Effector memory CD4-positive, alpha-beta T cell (primary cell): Measurements from ENCODE around the gene BCLAF1.
"Not testable (repeated sequence)": the region's sequence is repeated elsewhere in the genome, so short reads cannot be mapped to it uniquely, and the experiment has no call there.

Experiments
- DNase-seq, 3 donors: peaks; one replicate each; pipeline ENCODE4 v3.0.0-alpha.2; 2020
- H3K27ac ChIP-seq: 2 replicates; pipeline ENCODE4 v1.7.0; 2013; ENCODE audit warnings: mild to moderate bottlenecking, low read length, moderate library complexity; ENCODE audit not compliant: insufficient read depth, poor library complexity, severe bottlenecking
- H3K27me3 ChIP-seq: replicated peaks from 2 replicates; pipeline ENCODE4 v1.7.0; 2013; ENCODE audit warnings: mild to moderate bottlenecking, low read length; ENCODE audit not compliant: insufficient read depth, control insufficient read depth, poor library complexity, severe bottlenecking
- H3K36me3 ChIP-seq: 2 replicates; pipeline ENCODE4 v1.7.0; 2013; ENCODE audit warnings: mild to moderate bottlenecking, low read length, moderate library complexity; ENCODE audit not compliant: control insufficient read depth, insufficient read depth
- H3K4me1 ChIP-seq: 2 replicates; pipeline ENCODE4 v1.7.0; 2013; ENCODE audit warnings: low read length, mild to moderate bottlenecking; ENCODE audit not compliant: control insufficient read depth, insufficient read depth, poor library complexity, severe bottlenecking
- H3K4me3 ChIP-seq: 2 replicates; pipeline ENCODE4 v1.7.0; 2013; ENCODE audit warnings: low read length, low read depth, mild to moderate bottlenecking; ENCODE audit not compliant: insufficient read depth, poor library complexity, severe bottlenecking
- H3K9me3 ChIP-seq: 2 replicates; pipeline ENCODE4 v1.7.0; 2013; ENCODE audit warnings: mild to moderate bottlenecking, low read length, moderate library complexity; ENCODE audit not compliant: control insufficient read depth

BCLAF1 gene

DNA sequence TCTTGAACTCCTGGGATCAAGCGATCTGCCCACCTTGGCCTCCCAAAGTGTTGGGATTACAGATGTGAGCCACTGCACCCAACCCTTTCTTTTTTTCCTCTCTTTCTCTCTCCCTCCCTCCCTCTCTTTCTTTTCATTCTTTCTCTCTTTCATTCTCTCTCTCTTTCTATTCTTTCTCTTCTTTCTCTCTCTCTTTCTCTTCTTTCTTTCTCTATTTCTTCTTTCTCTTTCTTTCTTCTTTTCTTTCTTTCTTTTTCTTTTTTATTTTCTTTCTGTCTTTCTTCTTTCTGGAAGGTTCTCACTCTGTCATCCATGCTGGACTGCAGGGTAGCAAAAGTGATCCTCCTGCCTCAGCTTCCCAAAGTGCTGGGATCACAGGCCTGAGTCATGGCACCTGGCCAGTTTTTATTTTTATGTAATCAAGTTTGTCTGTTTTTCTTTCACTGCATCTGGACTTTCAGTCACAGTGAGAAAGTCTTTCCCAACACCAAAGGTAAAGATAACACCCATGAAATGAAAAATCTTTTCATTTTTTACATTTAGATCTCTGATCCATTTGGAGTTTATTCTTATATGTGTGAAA lies 20.2 kb upstream of the BCLAF1 start:
- Histone ChIP-seq H3K36me3 (no peaks in the 10 kb centered on the region), H3K27me3 (no peaks in the 10 kb centered on the region), H3K4me1 (no peaks in the 10 kb centered on the region), H3K9me3 (no peaks in the 10 kb centered on the region), H3K4me3 (no peak overlapping the region), H3K27ac (no peak overlapping the region)
- no peak for DNase-seq

DNA sequence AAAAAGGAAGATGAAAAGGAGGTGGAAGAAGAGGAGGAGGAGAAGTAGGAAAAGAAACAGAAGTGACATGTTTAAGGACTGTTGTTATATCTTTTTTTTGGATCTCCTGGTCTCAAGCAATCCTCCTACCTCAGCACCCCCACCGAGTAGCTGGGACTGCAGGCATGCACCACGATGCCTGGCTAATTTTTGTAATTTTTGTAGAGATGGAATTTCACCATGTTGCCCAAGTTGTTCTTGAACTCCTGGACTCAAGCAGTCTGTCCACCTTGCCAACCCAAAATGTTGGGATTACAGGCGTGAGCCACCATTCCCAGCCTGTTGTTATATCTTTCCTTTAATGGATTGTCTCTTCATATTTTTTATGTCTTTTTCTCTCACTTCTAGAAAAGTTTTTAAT lies 19.5 kb upstream of the BCLAF1 start:
- no peaks in the 10 kb centered on the region for H3K27me3 ChIP-seq

DNA sequence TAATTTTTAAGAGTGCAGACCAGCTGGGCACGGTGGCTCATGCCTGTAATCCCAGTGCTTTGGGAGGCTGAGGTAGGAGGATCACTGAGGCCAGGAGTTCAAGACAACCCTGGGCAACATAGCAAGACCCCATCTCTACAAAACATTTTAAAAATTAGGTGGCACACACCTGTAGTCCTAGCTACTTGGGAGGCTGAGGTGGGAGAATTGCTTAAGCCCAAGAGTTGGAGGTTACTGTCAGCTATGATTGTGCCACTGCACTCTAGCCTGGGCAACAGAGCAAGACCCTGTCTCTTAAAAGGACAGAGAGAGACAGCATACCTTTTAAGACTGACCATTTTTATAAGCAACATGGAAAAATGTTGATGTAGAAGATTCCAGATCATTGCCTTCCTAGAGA lies 18.8 kb upstream of the BCLAF1 start:
- not testable (repeated sequence) for H3K27me3 ChIP-seq, H3K4me3 ChIP-seq, H3K9me3 ChIP-seq, H3K36me3 ChIP-seq, H3K4me1 ChIP-seq, H3K27ac ChIP-seq, DNase-seq

More for the DNA sequence above, 19.5 kb upstream of the BCLAF1 start:
- no peak overlapping the region for H3K27ac ChIP-seq
- H3K4me1 ChIP-seq = no peaks in the 10 kb centered on the region
- no peaks in the 10 kb centered on the region for H3K9me3 ChIP-seq
- no peak overlapping the region for H3K4me3 ChIP-seq
- no peaks in the 10 kb centered on the region for H3K36me3 ChIP-seq
- no peak for DNase-seq

DNA sequence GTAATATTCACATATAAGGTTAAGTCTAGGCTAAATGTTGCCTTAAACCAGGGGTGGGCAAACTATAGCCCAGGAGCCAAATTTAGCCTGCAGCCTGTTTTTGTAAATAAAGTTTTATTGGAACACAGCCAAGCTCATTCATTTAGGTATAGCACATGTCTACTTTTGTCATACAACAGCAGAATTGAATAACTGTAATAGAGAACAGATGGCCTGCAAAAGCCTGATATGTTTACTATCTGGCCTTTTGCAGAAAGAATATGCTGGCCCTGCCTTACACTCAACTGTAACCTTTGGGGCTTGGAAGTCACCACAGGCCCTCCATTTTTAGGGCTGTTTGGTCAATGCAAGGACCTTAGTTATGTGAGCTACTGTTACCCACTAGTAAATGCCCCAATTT lies 17.7 kb upstream of the BCLAF1 start:
- no peak for DNase-seq
- Histone ChIP-seq H3K27ac (no peak overlapping the region), H3K4me1 (no peaks in the 10 kb centered on the region), H3K27me3 (no peaks in the 10 kb centered on the region), H3K4me3 (no peak overlapping the region), H3K36me3 (no peaks in the 10 kb centered on the region), H3K9me3 (no peaks in the 10 kb centered on the region)

DNA sequence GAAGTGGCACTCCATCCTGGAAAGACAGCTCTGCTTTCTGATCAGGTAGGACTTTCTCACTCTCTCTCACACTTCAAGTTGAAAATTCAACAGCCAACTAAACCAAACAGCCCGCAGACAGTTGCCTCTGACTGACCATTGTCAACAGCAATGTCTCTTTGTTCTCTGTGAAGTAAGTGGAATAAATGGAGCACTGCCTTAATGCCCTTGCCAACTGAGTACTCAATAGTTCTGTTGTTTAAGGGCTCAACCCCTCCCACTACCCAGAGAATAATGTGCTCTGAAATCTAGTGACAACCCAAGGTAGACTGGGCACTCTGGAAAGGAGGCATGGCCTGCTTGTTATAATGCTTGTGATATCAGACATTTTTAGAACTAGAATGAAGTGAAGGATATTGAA lies 16.8 kb upstream of the BCLAF1 start:
- H3K36me3 ChIP-seq = no peaks in the 10 kb centered on the region
- no peak for DNase-seq
- H3K9me3 ChIP-seq = no peaks in the 10 kb centered on the region
- H3K4me3 ChIP-seq = no peak overlapping the region
- no peak overlapping the region for H3K27ac ChIP-seq
- no peaks in the 10 kb centered on the region for H3K27me3 ChIP-seq
- H3K4me1 ChIP-seq = no peaks in the 10 kb centered on the region

DNA sequence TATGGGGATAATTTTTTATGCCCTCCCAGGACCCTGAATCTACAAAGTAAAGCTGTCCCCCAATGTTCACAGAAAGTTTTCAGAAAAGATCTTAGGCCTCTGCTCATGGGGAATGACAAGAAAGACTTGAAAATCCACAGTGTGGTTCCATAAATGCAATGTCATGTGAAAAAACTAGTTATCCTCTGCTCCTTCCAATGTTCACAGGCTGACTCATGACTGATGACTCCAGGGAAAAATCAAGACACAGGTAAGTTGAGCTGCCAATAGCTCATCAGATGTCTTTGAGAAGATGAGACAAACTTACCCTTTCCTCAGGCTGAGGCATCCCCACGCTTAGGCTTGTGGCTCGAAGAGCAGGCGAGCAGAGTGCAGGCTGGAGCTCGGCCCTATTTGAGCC lies 14.8 kb upstream of the BCLAF1 start:
- Histone ChIP-seq H3K27ac (no peak overlapping the region), H3K4me3 (no peak overlapping the region), H3K27me3 (no peaks in the 10 kb centered on the region), H3K4me1 (no peaks in the 10 kb centered on the region), H3K9me3 (no peaks in the 10 kb centered on the region), H3K36me3 (no peaks in the 10 kb centered on the region)
- no peak for DNase-seq

DNA sequence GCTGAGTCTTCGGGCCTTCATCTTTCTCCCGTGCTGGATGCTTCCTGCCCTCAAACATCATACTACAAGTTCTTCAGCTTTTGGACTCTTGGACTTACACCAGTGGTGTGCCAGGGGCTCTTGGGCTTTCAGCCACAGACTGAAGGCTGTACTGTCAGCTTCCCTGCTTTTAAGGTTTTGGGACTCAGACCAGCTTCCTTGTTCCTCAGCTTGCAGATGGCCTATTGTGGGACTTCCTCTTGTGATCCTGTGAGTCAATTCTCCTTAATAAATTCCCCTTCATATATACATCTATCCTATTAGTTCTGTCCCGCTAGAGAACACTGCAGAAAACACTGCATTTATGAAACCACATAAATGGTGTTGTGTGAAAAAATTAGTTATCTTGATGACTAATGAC lies 13.9 kb upstream of the BCLAF1 start:
- Histone ChIP-seq H3K27me3 (no peaks in the 10 kb centered on the region), H3K4me3 (no peak overlapping the region)

DNA sequence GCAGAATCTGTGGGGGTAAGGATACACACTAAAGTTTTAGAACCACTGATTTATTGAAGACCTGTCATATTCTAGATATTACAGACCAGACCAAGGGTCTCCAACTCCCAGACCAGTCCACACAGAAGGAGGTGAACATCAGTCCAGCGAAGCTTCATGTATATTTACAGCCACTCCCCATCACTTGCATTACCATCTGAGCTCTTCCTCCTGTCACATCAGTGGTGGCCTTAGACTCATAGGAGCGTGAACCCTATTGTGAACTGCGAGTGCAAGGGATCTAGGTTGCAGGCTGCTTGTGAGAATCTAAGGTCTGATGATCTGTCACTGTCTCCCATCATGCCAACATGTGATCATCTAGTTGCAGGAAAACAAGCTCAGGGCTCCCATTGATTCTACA lies 5.0 kb upstream of the BCLAF1 start:
- H3K27ac ChIP-seq = no peak overlapping the region
- peaks cover 14% of the 10 kb centered on the region for H3K4me1 ChIP-seq
- no peaks in the 10 kb centered on the region for H3K36me3 ChIP-seq
- DNase-seq = no peak
- H3K4me3 ChIP-seq = no peak overlapping the region
- H3K9me3 ChIP-seq = no peaks in the 10 kb centered on the region
- no peaks in the 10 kb centered on the region for H3K27me3 ChIP-seq

More for the DNA sequence above, 13.9 kb upstream of the BCLAF1 start:
- no peaks in the 10 kb centered on the region for H3K9me3 ChIP-seq
- H3K4me1 ChIP-seq = no peaks in the 10 kb centered on the region
- H3K27ac ChIP-seq = no peak overlapping the region
- no peak for DNase-seq
- H3K36me3 ChIP-seq = no peaks in the 10 kb centered on the region

DNA sequence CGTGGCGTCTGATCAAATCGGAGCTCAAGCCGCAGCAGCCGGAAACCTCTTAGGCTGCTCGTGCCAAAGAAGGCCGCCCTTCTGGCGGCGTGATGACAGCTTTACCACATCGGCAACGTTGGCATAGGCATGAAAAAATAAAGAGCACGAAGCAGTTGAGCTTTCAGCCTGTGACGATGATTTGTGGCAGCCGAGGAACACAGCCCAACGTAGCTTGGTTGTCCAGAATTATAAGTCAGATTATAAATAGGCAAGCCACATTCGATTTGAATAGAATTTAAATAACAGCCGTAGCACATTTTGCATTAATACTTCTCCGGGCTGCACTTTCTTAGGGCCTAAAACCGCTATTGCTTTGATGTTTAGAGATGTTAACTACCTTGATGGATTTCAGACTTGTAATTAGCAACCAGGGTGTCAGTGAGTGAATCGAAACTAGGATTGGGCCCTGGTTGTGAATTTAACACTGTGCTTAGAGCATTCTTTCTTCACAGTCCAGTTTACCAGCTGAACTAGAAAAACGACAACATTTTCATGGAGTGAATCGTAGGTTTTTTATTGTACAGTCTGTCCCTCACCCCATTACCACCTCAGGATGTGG lies 864 bp upstream of the BCLAF1 start:
- H3K27ac ChIP-seq = peak overlapping the region; percentile 100
- H3K4me3 ChIP-seq = peak overlapping the region; percentile 73
- peaks cover 23% of the 10 kb centered on the region for H3K4me1 ChIP-seq
- peak; percentile 77 to 82 (median 79) for DNase-seq
- no peaks in the 10 kb centered on the region for H3K36me3 ChIP-seq
- H3K9me3 ChIP-seq = no peaks in the 10 kb centered on the region
- H3K27me3 ChIP-seq = no peaks in the 10 kb centered on the region

DNA sequence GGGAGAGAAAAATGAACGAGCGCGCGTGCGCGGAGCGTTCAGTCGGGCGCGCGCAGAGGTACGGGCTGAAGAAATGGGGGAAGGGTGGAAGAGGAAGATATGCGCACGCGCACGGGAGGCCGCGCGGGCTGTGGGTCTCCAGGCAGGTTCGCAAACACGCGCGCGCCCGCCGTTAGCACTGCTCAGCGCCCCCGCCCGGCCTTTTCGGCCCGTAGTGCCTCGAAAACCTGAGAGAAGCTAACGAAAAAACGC lies 393 bp downstream of the BCLAF1 start:
- no peaks in the 10 kb centered on the region for H3K36me3 ChIP-seq
- peak overlapping the region; percentile 89 for H3K4me3 ChIP-seq
- peak; percentile 89 to 92 (median 91) for DNase-seq
- H3K27me3 ChIP-seq = no peaks in the 10 kb centered on the region
- peaks cover 34% of the 10 kb centered on the region for H3K4me1 ChIP-seq
- H3K9me3 ChIP-seq = no peaks in the 10 kb centered on the region
- H3K27ac ChIP-seq = peak overlapping the region; percentile 100
